HG02588 (cell line): ENCODE results near the gene FLVCR2.

Experiments
- ATAC-seq: cut with Tn5 transposase; IDR thresholded peaks from one replicate; pipeline ENCODE4 v1.9.1; 2021; ENCODE audit warnings: mild to moderate bottlenecking, moderate library complexity; ENCODE audit not compliant: unreplicated experiment

The FLVCR2 gene, protein sequence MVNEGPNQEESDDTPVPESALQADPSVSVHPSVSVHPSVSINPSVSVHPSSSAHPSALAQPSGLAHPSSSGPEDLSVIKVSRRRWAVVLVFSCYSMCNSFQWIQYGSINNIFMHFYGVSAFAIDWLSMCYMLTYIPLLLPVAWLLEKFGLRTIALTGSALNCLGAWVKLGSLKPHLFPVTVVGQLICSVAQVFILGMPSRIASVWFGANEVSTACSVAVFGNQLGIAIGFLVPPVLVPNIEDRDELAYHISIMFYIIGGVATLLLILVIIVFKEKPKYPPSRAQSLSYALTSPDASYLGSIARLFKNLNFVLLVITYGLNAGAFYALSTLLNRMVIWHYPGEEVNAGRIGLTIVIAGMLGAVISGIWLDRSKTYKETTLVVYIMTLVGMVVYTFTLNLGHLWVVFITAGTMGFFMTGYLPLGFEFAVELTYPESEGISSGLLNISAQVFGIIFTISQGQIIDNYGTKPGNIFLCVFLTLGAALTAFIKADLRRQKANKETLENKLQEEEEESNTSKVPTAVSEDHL

DNA sequence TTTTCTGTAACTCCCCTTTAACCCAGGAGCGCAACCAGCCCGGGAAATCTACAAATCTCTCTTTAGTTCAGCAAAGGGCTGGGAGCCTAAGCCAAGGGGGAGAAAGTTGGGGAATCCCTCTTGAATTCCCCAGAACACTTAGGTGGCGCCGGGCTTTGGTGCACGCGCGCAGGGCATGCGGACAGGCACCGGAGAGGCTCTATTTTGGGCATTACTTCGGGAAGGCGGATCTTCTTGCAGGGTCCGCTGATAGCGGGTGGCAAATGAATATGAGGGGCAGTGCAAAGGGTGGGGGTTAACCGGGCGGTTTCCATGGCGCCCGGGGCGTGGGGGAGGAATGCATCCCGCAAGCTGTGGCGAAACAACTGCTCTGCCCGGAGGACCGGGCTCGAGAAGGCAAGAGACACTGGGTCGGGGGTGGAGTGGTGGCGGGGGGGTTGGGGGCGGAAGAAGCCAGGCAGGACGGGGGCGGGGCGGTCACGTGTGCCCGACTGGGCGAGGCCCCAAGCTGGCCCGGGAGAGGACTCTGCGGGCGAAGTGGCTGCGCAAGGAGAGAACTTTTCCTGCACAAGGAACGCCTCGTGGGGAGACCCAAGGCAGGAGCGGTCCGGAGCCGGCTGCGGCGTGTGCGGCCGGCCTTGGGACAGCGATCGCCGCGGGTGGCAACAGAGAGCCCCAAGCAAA lies at the start of gene FLVCR2:
Gene FLVCR2, plus strand, starts transcription at position 519 of the 684 bp plus-strand sequence. CDS start 353 bp downstream, outside the sequence.
- ATAC-seq, result peak; percentile 44

DNA sequence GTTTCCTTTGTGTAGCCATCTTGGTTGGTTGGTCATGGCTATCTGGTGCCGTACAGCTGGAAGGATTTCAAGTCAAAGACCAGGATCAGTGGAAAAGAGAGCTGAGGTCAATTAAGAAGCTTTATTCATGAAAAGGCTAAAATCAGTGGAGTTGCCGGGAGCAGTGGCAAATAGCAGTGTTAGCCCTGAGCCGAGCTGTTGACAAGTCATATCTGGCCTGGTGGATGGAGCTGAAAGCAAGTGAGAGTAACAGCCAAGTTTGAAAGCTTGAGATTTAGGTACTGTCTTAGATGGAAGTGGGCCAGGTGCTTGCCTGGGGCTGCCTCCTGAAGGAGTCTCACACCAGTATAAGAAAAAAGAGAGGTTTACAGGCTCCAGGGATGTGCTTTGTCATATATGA lies 47.2 kb upstream of the FLVCR2 start:
- no peak for ATAC-seq

DNA sequence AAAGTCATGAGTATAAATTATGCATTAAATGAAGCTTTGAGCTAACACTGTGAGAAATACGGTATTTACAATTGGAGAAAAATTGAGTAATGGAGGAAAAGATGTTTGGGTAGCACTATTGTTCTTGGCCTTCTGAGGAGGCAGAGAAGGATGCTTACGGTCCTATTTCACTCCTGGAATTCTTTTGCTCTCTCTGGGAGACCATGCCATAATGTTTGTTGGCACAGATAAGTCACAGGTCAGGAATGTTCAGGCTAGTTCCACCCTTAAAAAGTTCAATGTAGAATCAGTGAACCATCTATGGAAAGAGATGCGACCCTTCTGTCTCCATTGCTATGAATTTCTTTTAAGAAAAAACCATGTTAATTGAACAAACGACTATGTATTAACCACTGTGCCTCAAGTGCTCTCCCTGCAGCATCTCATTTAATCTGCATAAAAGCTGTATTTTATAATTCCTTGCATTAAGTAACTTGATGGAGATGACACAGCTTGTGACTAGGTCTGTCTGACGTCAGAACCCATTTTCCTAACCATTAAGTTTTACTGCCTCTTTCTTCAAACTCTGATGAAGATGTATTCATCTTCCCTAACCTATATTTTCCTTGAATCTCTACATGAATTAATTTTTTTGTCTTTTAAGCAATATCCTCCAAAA lies 46.6 kb upstream of the FLVCR2 start:
- ATAC-seq, result no peak

DNA sequence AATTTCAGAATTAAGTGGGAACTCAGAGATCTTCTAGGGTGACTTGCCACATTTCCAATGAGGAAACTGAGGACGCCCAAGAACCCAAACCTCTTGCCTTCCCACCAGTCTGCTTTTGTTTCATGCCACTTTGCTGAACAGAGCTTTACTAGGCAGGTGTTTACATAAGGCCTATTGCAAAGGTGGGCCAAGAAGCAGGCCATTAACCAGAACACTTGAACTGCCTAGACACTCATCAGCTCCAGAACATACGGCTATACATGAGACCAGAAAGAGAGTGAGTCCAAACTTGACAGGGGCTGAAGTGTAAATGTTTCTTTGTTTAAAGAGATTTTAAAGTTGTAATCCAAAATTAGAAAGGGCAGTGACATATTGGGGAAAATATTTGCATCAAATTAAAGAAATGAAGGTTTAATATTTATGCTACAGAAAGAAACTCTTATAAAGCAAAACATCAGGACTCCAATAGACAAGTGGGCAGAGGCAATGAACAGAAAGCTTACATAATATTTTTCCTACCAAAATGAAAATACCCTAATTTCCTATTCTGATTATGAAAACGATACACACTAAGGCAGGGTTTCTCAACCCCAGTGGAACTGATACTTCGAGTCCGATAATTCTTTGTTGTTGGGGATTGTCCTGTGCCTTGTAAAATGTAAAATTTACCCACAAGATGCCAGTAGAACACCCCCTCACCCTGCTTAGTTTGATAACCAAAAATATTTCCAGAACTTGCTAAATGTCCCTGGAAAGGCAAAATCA lies 44.4 kb upstream of the FLVCR2 start:
- no peak for ATAC-seq

DNA sequence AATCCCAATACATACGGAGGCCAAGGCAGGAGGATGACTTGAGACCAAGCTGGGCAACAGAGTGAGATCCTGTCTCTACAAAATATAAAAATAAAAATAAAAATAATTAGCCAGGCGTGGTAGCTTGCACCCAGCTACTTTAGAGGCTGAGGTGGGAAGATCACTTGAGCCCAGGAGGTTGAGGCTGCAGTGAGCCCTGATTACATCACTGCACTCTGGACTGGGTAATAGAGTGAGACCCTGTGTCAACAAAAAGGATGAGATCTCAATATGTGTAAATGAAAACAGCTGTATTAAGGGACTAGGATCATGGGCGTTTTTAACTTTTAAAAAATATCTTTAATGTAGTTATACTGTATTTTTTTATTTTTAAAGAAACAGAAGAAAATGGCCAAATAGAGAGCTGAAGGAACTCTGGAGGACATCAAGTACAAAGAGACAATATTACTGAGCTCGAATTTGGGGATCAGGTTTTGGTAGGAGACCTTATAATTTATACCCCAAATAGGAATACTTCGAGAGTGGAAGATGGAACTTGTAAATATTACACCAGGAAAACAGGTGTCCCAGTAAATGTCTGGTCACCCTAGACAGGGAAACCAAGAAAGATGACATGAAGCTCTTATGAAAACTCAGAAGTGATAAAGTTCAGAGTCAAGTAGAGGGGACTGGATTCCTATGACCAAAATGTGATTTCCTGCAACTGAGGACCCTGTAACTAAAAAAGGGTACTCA lies 43.1 kb upstream of the FLVCR2 start:
- no peak for ATAC-seq

DNA sequence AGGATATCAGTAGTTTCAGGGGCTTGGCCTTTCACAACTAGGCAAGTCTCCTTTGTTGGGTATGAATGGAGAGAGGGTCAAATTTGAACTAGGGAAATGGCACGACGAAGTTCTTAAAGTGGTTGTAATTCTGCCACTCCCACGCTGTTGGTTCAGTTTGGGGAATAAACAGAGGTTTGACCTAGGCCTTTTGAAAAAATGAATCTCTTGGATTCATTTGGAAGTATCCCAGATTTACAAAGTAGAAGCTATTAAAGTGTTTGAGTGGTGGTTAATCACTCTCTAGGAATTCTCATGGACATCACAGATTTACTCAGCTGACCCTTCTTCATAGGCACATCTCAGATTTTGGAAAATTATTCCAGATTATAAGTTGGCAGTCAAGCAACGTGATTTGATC lies 41.3 kb upstream of the FLVCR2 start:
- no peak for ATAC-seq

DNA sequence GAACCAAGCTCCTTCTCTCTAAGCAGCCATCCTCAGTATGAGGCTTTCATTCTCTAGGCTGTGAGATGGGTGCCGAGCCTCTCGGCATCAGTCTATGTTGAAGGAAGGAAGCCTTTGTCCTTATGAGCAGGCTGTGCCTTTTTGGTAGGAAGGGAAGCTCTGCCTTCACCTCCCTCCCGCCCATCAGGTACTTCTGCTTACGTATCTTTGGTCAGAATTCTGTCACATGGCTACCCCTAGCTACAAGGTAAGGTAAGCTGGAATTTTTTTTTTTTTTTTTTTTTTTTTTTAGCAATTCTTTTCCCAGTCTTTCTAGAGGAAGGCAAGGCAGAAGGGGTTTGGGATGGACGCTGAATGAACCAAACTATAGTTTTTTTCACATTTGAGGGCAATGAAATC lies 39.3 kb upstream of the FLVCR2 start:
- ATAC-seq, result no peak

DNA sequence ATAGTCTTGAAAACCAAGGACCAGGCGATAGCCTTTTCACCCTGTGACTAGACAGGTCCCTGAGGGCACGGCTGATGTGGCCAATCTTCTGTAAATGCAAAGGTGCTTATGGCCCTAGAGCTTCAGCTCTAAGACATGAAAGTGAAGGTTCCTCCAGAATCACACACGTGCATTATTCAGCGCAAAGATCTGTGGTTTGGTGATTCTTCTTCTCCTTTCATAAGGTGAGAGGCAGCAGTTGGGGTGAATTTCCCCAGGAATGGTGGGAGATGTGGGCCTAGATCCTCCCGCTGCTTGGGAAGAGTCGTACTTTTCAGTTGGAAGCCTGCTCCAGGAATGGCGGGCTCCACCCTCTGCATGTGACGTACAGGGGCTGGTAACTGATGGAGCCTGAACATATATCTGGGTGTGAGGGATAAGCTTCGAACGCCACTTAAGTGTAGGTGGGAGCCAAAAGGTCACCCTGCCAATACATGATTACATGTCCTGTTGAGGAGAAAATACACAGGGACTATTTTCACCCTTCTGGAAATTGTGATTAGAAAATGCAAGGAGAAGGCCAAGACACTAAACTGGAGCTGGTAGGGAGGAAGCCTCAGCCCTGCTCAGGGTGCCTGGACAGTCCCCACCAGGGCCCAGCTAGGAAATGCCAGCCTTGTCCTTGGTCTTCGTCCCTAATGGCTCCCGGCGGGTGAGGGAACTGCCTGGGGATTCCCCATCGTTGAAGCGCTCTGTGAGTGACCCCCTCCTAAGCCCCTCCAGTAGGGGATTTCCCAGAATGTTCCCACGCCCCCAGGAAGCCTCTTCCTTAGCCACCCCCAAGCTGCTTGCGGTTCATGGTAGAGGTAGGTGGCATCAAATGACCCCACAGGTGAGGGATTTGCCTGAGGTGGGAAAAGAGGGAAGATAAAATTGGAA lies 38.6 kb upstream of the FLVCR2 start:
- peak; percentile 39 for ATAC-seq

DNA sequence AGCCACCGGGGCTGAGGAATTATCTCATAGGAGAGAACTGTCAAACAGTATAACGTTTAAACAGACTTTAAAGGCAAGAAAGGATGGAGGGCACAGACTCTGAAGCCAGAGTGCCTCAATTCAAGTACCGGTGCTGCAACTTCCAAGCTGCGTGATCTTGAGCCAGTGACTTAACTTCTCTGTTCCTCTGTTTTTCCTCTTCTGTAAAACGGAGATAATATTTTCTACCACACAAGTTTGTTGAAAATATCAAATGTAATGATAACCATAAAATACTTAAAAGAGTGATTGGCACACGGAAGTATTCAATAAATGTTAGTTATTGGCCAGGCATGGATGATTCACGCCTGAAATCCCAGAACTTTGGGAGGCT lies 38.0 kb upstream of the FLVCR2 start:
- no peak for ATAC-seq

DNA sequence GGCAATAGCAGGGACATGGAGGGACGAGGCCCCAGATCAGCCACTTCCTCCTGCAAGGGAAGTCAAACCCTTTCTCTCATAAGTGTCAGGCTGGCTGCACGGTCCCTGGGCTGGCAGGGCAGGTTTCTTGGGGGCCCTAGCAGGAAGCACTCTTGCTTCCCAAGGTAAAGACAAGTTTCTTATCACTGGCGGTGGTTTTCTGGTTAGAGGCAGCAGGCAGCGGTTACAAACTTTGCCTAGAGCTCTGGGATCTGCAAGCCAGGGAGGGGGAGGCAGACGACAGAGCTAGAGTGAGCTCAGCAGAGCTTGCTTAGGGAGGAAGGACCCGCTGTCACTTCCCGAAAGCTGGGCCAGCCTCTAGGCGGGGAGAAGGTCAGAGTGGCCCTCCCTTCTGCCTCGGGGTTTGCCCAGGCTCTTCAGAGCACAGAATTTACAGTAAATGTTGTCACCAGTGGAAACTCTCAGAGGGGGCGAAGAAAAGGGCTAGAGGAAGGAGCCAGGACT lies 35.8 kb upstream of the FLVCR2 start:
- ATAC-seq, result peak; percentile 59

DNA sequence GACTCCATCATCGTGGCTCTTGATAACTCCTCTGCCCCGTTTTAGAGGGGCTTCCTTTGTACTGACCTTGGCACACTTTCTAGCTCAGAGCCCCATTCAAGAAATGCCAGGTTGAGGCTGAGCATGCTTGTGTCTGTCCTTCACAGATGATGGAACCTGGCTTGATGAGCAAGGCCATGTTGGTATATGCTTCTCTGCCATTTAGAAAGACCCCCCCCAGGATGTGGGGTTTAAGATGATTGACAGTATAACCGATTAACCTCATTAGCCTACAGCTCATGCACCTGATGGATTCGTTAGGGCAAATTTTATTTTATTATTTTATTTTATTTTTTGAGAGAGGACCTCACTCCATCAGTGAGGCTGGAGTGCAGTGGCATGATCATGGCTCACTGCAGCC lies 35.2 kb upstream of the FLVCR2 start:
- no peak for ATAC-seq

DNA sequence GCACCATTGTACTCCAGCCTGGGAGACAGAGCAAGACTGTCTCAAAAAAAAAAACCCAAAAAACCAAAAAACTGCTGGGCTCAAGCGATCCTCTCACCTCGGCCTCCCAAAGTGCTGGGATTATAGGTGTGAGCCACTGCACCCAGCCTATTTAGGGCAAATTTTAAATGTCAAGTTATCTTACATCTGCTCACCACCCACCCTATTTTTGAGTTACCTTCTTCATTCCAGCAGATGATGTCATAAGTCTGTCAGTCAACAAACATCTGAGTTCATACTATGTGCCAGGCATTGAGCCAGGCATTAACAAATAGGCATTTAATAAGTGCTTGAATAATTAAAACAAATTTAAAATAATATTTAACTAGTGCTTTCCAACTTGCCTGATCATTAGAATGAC lies 34.6 kb upstream of the FLVCR2 start:
- ATAC-seq, result no peak

DNA sequence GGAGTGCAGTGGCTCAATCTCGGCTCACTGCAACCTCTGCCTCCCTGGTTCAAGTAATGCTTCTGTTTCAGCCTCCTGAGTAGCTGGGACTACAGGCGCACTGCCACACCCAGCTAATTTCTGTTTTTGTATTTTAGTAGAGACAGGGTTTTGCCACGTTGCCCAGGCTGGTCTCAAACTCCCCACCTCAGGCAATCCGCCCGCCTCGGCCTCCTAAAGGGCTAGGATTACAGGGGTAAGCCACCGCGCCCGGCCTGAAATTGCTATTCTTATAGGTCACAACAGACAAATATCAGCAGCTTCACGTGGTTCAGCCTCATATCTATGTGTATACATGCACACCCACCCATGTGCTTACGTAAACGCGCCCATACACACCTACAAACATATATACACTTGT lies 32.5 kb upstream of the FLVCR2 start:
- no peak for ATAC-seq

DNA sequence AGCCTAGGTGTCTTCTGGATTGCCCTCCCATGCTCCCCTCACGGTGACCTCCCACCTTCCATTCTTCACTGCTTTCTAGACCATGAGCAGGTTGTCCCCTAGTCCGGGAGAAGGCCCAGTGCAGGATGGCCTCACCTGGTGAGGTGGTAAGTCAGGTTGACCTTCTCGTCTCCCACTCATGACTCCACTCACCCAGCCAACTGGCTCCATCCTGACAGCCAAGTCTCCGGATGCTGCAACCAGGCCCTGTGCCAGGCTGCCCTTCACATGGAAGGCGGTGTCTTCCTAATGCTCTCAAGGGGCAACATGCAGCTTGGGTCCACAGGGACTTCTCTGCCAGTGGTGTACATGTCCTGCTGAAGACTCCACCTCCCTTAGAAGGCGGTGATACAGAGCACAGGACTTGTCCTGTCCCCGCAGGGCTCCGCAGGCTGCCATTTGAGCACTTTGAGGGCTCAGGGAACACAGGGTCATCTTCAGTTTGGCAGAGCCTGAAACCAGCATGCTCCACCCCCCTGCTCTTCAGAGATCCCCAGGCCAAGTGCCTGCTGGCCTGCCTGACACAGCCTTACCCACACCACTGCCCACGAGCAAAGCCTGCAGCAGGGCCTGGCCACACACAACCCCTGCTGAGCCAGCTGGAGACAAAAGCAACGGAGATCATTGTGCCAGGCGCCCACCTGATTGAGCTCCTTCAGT lies 30.7 kb upstream of the FLVCR2 start:
- ATAC-seq, result no peak

DNA sequence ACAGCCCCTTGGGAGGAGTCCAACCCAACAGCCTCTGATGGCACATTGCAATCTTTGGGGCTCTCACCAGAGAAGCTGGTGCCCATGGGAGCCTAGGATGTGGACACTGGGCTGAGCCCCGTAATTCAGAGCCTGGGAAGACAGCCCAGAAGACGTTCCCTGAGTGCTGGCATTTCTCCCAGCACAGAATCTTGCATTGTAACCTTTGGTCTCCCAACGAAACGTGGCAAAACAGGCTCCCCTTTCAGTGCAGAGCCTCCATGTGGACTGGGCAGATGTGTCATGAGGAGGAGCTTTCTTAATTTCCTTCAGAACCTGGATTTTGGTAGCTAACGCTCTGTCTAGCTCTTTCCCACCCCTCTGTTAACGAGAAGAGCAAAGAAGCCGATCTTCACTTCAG lies 29.9 kb upstream of the FLVCR2 start:
- ATAC-seq, result no peak

DNA sequence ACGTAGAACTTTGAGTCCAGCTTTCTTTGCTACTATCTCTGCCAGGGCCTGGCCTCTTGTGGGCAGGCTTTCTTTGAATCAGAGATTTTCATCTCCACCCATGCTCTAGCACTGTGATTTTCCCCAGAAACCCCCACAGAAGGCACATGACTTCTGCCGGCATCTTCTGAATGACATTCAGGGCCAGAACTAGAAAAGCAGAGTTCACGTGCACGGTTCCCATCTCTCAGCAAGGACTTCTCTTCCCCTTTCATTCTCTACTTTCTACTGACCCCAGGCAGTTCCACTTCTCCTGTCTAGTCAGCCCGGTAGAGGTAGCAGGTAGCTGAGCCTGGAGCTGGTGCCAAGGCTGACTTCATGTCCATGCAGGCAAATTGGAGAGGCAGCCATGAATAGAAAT lies 29.3 kb upstream of the FLVCR2 start:
- ATAC-seq, result peak; percentile 58

DNA sequence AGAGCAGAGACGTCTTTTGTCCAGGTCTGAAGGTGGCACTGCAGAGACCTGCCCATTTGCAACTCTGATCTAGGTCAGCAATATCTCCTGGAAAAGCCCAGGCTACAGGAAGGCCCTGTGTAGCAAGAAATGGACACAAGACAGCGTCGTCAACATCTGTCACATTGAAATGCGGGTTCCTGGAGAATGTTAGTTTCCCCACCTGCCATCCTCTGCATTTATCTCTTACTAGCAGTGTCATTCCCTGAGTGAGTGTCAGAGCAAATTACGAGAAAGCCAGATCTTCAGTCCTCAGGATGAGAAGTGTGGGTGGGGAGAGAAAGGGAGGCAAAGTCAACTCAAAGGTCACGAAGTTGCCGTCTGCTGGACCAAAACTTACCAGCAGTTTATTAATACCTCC lies 27.4 kb upstream of the FLVCR2 start:
- no peak for ATAC-seq

DNA sequence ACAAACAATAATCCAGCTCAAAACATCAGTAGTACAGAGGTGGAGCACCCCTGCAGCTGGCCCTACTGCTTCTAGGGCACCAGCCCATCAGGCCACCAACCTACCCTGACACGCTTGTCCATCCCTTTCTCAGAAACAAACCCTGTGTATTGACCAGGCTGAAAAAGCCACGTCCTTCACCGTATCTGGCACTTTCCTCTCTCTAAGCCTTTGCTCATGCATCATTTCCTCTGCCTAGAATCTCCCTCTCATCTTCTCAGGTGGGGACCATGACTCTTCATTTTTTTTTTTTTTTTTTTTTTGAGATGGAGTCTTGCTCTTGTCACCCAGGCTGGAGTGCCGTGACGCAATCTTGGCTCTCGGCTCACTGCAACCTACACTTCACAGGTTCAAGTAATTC lies 25.3 kb upstream of the FLVCR2 start:
- no peak for ATAC-seq
